ENCODE data around the gene PGBD1.

Gene PGBD1

DNA sequence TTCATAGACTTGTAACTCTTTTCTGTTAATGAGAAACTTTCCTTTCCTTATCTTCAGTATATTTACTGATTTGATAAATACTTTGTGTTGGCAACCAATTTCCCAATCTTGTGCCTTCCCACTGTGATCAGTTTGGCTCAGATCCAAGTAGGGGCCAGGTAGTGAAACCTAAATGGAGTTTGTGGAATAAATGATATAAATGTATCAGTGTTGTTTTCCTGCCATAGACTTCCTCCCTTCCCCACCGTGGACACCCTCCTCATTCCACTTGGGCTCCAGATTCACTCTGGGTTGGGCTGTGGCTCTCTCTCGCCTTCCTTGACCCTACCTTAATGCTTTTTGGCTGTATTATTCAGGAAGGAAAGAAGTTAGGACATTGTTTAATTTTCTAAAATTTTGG lies 69.7 kb downstream of the PGBD1 start:
- H3K9me3 ChIP-seq (ENCODE audit: control insufficient read depth, insufficient read depth, low read length): no peaks in the 10 kb centered on the region
- peak overlapping the region; percentile 99 for H3K4me3 ChIP-seq (ENCODE audit: low read depth, low read length)
- no peak overlapping the region for H3K27ac ChIP-seq (ENCODE audit: low read depth, low read length)
- H3K4me1 ChIP-seq (ENCODE audit: control insufficient read depth, insufficient read depth, low read length): peaks cover 21% of the 10 kb centered on the region
- H3K36me3 ChIP-seq (ENCODE audit: control insufficient read depth, insufficient read depth, low read length): 0 out of 2 replicates have a peak, but pooled peaks cover 4% of the 10 kb centered on the region
- no peak overlapping the region for H3K9ac ChIP-seq (ENCODE audit: low read depth, low read length)
- H3K27me3 ChIP-seq (ENCODE audit: control insufficient read depth, insufficient read depth, low read length): no peaks in the 10 kb centered on the region

DNA sequence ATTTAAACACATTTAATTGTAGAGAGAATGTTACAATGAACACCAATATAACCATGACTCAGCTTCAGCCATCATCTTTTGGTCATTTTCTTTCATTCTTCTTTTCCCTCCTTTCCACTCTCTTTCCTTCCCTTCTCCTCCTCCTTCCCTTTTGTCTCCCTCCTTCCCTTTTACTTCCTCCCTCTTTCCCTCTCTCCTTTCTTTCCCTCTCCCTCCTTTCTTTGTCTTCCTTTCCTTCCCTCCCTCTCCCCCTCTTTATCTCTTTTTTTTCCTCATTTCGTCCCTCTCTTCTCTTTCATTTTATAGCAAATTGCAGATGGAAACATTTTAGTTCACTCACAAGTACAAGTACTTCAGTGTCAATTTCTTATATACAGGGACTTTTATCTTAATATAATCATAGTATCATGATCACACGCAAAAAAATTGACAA lies 70.1 kb downstream of the PGBD1 start:
- no peaks in the 10 kb centered on the region for H3K9me3 ChIP-seq (ENCODE audit: control insufficient read depth, insufficient read depth, low read length)
- peak overlapping the region; percentile 99 for H3K4me3 ChIP-seq (ENCODE audit: low read depth, low read length)
- no peak overlapping the region for H3K9ac ChIP-seq (ENCODE audit: low read depth, low read length)
- no peaks in the 10 kb centered on the region for H3K27me3 ChIP-seq (ENCODE audit: control insufficient read depth, insufficient read depth, low read length)
- H3K27ac ChIP-seq (ENCODE audit: low read depth, low read length): no peak overlapping the region
- 0 out of 2 replicates have a peak, but pooled peaks cover 4% of the 10 kb centered on the region for H3K36me3 ChIP-seq (ENCODE audit: control insufficient read depth, insufficient read depth, low read length)
- peaks cover 25% of the 10 kb centered on the region for H3K4me1 ChIP-seq (ENCODE audit: control insufficient read depth, insufficient read depth, low read length)
